GM12892 (cell line): ENCODE measurements around the gene CEACAM8. TPM values are rescaled to one million over a fixed set of nuclear protein-coding genes. Genes with fewer than 3 reads are reported as not detected.
A peak's percentile ranks its signal among the peaks of the same experiment; 100 is the strongest.
"Not testable (repeated sequence)": the region's sequence is repeated elsewhere in the genome, so short reads cannot be mapped to it uniquely, and the experiment has no call there.

Experiments
- DNase-seq: peaks from one replicate; pipeline ENCODE4 v3.0.0; 2011; ENCODE audit not compliant: insufficient read length
- FAIRE-seq: peaks from 2 replicates; lab custom pipeline; 2011; peaks lifted over from hg19 to GRCh38; lab: Jason Lieb, UNC
- POLR2A ChIP-seq: IDR thresholded peaks from 2 replicates; pipeline ENCODE4 v1.6.1; 2011; ENCODE audit warnings: low read depth, low read length, control low read depth
- POLR2AphosphoS5 ChIP-seq: IDR thresholded peaks from 2 replicates; pipeline ENCODE4 v1.6.1; 2011; ENCODE audit warnings: low read depth, low read length, control low read depth
- TAF1 ChIP-seq: IDR thresholded peaks from 2 replicates; pipeline ENCODE4 v1.6.1; 2011; ENCODE audit warnings: low read depth, mild to moderate bottlenecking, control low read depth, low read length, borderline replicate concordance
- polyA plus RNA-seq: library from polyadenylated mRNA; unstranded; fragments of >200 nt; gene quantifications from one replicate; pipeline ENCODE4 v1.2.1, GENCODE V29; 2012; ENCODE audit warnings: missing spikeins, inconsistent platforms; ENCODE audit not compliant: missing spikeins

The CEACAM8 gene
- polyA plus RNA-seq = not detected

DNA sequence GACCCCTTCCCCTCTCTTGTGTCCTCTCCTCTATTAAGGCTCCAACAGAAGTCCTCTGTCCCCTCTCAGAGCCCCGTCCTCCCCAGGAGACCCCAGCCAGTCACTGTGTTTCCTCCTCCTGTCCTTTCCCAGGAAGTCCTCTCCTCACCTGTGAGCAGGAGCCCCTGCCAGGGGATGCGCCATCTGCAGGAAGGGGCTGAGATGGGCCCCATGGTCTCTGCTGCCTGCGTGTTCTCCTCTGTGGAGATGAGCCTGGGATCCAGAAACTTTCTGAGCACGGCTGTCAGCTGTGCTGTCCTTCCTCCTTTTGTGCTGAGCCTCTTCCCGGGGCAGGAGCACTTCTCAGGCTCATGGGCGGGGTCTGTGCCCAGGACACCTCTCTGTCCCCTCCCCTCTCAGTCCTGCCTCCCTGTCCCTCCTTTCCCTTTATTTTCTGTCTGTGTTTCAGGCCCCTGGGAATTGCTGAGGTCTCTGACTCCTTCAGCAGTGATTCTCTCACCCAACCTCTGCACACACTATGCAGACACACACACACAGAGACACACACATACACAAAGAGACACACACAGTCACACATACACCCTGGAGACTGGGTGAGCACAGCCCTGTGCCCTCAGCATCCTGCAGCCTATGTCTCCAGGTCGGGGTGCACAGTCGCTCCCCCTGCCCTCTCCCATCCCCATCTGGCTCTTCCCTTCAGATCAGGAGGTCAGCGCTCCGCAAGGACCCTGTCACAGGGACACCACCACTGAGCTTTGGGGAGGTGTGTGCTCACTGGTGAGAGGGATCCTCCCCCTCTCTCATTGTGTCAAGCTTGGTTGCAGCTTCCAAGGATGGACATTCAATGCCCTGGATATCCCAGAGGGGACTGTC lies at the start of gene CEACAM8:
CEACAM8 (minus strand) TSS at position 308 of the 873 bp plus-strand sequence; CDS start at position 212, 96 bp downstream.
- TF ChIP-seq POLR2A = no peak
- no peak for TF ChIP-seq TAF1
- TF ChIP-seq POLR2AphosphoS5 = no peak
- DNase-seq = no peak
- no peak for FAIRE-seq

DNA sequence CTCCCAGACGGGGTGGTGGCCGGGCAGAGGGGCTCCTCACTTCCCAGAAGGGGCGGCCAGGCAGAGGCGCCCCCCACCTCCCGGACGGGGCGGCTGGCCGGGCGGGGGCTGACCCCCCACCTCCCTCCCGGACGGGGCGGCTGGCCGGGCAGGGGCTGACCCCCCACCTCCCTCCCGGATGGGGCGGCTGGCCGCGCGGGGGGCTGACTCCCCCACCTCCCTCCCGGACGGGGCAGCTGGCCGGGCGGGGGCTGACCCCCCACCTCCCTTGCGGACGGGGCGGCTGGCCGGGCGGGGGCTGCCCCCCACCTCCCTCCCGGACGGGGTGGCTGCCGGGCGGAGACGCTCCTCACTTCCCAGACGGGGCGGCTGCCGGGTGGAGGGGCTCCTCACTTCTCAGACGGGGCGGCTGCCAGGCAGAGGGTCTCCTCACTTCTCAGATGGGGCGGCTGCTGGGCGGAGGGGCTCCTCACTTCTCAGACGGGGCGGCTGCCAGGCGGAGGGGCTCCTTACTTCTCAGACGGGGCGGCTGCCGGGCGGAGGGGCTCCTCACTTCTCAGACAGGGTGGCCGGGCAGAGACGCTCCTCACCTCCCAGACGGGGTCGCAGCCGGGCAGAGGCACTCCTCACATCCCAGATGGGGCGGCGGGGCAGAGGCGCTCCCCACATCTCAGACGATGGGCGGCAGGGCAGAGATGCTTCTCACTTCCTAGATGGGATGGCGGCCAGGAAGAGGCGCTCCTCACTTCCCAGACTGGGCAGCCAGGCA lies 44.8 kb upstream of the CEACAM8 start:
- DNase-seq, FAIRE-seq: not testable (repeated sequence)

DNA sequence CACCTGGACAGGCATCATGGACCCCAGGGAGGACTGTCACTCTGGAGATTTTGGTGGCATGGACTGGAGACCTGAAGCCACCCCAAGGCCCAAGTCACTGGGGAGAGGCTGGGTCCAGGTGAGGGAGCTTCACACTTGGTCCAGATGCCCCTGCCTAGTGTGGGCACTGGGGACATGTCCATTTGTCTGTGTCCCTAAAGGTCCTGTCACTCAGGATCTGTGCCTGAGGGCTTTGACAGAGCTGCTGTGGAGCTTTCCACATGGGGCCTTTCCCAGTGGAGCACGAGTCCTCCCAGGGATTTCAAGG lies 40.5 kb upstream of the CEACAM8 start:
- FAIRE-seq (no peak), DNase-seq (no peak)
- no peak for TF ChIP-seq POLR2AphosphoS5
- TF ChIP-seq POLR2A = no peak
- no peak for TF ChIP-seq TAF1

DNA sequence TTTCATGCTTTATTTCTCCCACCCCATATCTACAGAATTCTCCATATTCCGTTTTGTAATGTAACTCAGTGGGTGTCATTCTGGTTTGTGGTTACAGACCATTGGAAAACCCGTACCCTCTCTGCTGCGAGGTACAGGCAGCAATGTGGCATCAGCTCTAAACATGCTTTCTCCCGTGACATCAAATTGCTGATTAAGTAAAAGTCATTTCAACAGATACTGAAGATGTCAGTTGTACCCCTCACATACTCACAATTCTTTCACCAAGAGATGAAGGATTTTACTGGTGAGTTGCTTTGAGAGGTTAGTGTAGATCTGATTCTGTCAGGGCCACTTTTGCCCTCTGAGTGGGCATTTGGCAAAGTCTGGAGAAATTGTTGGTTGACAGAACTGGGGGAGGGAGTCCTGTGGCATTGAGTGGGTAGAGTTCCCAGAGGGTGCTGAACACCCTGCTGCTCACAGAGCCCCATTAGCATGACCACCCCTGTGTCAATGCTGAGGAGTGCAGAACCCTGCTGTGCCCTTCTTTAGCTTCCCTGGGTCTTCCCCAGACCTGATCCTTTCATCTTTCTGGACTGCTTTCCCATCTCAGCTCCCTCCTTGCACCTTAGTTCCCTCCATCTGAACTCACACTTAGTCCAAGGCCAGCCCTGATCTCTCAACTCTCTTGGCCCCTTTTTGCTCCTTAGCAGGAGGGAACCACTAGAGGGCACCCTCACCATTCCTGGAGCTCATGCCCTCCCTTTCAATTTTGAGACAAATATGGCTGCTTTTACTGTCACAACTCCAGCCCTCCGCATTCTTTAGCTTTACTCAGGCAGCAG lies 39.9 kb upstream of the CEACAM8 start:
- TF ChIP-seq POLR2AphosphoS5 (no peak), TAF1 (no peak), POLR2A (no peak)
- DNase-seq (peak; percentile 16), FAIRE-seq (no peak)

DNA sequence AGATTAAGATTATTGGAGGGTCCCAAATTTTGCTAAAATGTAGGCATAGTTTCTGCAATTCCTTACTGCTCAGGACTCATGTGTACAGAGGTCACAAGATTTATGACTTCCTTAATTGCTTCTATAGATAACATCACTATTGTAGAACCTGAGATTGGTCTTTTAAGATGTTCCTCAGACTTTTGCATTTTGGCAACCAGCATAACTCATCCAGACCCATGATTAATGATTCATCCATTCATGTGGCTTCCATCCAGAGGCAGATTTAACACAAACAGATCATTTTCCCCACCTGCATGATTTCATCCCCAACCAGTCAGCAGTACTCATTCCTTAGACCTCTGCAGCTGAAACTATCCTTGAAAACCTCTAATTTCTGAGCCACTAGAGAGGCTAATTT lies 34.5 kb upstream of the CEACAM8 start:
- TF ChIP-seq TAF1 (no peak), POLR2A (no peak), POLR2AphosphoS5 (no peak)
- FAIRE-seq = no peak
- DNase-seq = no peak

DNA sequence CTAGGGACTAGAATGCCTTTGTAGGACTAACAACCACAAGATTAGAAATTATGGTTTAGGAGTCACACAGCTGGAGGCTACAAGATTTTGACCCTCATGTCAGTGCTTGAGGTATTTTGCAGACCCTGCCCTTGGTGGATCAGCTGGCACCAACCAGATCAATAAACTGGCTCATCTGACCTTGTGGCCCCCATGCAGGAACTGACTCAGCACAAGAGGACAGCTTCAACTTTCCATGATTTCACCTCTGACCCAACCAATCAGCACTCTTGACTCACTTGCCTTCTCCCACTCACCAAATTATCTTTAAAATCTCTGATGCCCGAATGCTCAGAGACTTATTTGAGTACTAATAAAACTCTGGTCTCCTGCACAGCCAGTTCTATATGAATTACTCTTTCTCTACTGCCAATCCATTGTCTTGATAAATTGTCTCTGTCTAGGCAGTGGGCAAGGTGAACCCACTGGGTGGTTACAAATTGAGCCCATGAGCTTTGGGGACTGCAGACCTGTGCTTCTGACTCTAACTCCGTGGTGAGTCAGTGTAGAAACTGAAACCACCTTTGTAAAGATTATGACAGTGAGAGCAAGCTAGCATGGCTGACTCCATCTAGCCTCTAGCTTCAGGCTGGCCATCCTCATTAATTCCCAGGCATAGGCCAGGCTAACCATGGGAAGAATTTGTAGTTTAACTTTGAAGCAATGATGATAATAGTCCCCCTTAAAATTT lies 33.9 kb upstream of the CEACAM8 start:
- TF ChIP-seq POLR2A = no peak
- no peak for TF ChIP-seq POLR2AphosphoS5
- no peak for TF ChIP-seq TAF1
- no peak for DNase-seq
- peak; percentile 77 for FAIRE-seq

DNA sequence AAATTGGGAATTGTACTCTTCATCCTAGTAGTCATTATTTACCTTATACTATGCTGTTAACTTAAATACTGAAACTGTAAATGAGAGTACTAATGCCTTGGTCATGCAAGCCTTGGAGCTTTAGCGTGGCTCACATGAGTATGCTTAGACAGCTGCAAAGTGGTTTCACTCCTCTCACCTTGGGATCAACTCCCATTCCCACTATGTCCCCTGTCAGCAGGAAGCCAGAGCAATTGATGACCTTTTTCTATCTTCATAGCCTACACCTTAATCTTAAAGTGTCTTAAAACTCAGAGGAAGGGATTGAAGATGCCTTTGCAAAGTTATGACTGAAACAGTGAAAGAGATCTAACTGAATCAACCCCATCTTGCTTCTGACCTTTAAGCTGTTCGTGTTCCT lies 33.2 kb upstream of the CEACAM8 start:
- no peak for DNase-seq
- no peak for FAIRE-seq
- TF ChIP-seq TAF1 (no peak), POLR2A (no peak), POLR2AphosphoS5 (no peak)

DNA sequence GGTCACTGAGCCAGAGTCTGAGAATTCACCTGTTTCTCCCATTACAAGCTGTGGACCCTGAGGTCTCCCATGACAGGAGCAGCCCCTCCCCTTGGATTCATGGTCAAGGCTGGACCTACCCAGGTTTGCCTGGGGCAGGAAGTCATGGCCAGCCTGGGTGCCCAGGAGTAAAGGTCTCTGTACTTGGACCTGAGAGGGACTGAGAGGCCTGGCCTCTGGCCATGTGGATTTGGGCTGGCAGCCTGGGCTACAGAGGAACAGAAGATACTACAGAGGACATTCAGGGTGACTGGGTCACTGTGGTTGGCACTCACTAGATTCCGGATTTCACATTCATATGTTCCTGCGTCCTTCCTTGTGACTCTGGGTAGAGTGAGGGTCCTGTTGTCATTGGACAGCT lies 31.5 kb upstream of the CEACAM8 start:
- DNase-seq = no peak
- TF ChIP-seq TAF1 (no peak), POLR2AphosphoS5 (no peak), POLR2A (no peak)
- FAIRE-seq = no peak

DNA sequence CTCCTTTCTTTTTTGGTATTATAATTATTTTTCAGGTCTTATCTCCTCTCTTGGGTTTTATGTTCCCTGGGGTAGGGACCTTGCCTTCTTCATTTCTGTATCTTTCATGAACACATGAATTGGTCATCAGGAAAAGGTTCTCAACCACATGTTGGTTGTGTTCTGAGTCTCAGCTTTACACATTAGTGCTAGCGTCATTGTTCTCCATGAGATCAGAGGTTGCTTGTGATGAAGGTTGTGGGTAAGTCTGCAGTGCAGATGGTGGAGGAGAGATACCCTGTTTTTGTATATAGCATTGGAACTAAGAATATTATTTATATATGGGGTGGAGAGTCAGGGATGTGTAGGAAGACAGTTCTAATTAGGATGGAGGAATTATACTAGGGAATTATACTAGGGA lies 24.5 kb upstream of the CEACAM8 start:
- no peak for DNase-seq
- TF ChIP-seq POLR2A (no peak), TAF1 (no peak), POLR2AphosphoS5 (no peak)
- FAIRE-seq = no peak

DNA sequence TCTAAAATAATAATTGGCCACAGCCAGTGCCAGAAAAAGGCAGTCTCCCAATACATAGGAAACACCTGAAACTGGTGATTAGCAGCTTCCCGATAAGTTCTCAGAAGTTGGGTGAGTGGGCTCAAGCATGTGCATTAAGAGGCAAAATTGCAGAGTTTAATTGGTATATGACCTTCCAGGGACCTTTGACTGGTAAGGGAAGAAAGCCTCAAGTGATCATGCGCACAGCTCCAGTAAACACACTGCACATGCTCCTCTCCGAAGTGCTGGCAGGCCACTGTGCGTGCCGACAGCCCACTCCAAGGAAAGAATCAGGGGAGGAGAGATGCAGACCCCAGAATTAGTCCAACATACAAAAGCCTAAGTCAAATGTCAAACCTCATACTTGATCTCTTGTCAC lies 18.9 kb upstream of the CEACAM8 start:
- DNase-seq (no peak), FAIRE-seq (no peak)
- TF ChIP-seq POLR2AphosphoS5 = no peak
- TF ChIP-seq POLR2A = no peak
- no peak for TF ChIP-seq TAF1

DNA sequence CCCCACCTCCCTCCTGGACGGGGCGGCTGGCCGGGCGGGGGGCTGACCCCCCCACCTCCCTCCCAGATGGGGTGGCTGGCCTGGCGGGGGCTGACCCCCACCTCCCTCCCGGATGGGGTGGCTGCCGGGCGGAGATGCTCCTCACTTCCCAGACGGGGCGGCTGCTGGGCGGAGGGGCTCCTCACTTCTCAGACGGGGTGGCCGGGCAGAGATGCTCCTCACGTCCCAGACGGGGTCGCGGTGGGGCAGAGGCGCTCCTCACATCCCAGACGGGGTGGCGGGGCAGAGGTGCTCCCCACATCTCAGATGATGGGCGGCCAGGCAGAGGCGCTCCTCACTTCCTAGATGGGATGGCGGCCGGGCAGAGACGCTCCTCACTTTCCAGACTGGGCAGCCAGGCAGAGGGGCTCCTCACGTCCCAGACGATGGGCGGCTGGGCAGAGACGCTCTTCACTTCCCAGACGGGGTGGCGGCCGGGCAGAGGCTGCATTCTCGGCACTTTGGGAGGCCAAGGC lies 15.7 kb upstream of the CEACAM8 start:
- DNase-seq, FAIRE-seq: not testable (repeated sequence)
